ENCODE data around the gene KLHL36.
"Not testable (repeated sequence)": the region's sequence is repeated elsewhere in the genome, so short reads cannot be mapped to it uniquely, and the experiment has no call there.

KLHL36 gene

GRCh38 chr16:84680165-84680842, 32.0 kb downstream of the KLHL36 start:
- no peak overlapping the region for H3K4me3 ChIP-seq (ENCODE audit: low read length)
- no peak for TF ChIP-seq ZNF274 (IDR thresholded peaks at IDR 0.05; ENCODE audit: low read depth, low read length)

- TF ChIP-seq ZNF274 (IDR thresholded peaks at IDR 0.05; ENCODE audit: low read depth, low read length): no peak
- H3K4me3 ChIP-seq (ENCODE audit: low read length): no peak overlapping the region
Observed at GRCh38 chr16:84680843-84681629, 32.7 kb downstream of the KLHL36 start.

DNA sequence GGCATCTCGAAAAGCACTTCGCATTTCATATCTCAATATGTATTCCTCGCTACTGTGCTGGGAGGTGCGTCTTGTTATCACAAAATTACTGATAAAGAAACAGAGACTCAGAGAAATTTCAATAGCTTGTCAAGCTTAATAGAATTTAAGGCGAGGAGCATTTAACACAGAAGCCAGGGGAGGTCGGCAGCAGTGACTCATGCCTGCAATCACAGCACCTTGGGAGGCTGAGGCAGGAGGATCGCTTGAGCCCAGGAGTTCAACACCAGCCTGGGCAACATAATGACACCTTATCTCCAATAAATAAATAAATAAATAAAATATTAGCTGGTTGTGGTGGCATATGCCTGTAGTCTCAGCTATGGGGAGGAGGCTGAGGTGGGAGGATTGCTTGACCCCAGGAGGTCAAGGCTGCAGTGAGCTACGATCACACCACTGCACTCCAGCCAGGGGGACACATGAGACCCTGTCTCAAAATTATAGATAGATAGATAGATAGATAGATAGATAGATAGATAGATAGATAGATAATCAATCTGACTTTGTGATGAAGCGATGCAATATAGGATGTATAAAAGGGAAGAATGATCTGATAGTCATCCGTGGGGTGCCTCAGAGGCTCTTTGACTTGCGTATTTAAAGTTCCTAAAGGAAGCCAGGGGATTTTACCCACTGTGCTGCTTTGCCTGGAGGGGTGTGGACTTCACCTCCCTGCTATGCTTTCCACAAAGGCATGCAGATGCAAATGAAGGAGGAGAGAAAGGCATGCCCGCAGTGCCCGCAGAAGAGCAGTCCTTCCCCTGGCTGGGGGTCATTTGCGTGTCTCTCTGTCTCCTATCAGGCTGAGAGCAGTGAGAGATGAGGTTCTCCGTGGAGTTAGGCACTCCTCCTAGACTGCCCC, 35.6 kb downstream of the KLHL36 start:
- no peak for TF ChIP-seq ZNF274 (IDR thresholded peaks at IDR 0.05; ENCODE audit: low read depth, low read length)

GRCh38 chr16:84684592-84684965, 36.3 kb downstream of the KLHL36 start:
- TF ChIP-seq ZNF274 (IDR thresholded peaks at IDR 0.05; ENCODE audit: low read depth, low read length): no peak
- no peak overlapping the region for H3K4me3 ChIP-seq (ENCODE audit: low read length)

More for the DNA sequence above, 35.6 kb downstream of the KLHL36 start:
- no peak overlapping the region for H3K4me3 ChIP-seq (ENCODE audit: low read length)

GRCh38 chr16:84685210-84685609, 36.9 kb downstream of the KLHL36 start:
- H3K4me3 ChIP-seq (ENCODE audit: low read length): no peak overlapping the region
- TF ChIP-seq ZNF274 (IDR thresholded peaks at IDR 0.05; ENCODE audit: low read depth, low read length): no peak

DNA sequence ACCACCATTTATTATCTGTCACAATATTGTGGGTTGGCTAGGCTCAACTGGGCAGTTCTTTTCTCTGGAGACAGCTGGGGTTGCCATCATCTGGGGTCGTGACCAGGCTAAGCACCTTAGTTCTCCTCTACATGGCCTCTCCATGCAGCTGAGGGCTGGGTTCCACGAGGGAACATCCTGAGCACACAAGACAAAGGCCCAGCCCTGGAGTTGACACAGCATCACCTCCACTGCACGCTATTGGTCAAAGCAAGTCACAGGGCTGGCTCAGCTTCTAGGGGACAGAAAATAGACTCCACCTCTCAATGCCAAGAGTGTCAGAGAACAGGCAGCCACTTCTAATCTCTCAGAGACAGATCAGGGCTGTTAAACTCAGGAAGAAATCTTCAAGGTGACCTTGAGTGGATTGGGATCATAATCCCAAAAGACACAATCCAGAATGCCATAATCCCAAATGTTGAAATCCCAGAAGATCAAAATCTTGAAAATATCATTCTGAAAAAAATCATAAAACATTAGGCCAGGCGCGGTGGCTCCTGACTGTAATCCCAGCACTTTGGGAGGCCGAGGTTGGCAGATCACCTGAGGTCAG, 38.5 kb downstream of the KLHL36 start:
- TF ChIP-seq ZNF274 (IDR thresholded peaks at IDR 0.05; ENCODE audit: low read depth, low read length): no peak
- H3K4me3 ChIP-seq (ENCODE audit: low read length): no peak overlapping the region

DNA sequence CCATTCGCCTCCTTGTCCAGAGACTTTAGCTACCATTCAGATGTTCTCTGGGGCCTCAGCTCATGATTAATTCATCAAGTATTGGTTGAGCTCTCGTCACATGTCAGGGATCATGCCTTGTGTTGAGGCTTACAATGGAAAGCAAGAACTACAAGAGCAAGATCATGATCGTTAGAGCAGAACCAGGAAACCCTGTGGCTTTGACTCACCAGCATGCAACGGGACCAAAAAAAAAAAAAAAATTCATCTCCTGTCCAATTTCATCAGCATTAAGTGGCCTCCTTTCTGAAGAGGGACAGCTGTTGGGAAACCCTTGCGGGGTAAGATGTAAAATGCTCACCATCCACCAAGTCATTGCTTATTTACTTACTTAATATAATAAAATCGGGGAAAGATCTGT, 39.4 kb downstream of the KLHL36 start:
- no peak for TF ChIP-seq ZNF274 (IDR thresholded peaks at IDR 0.05; ENCODE audit: low read depth, low read length)
- no peak overlapping the region for H3K4me3 ChIP-seq (ENCODE audit: low read length)

GRCh38 chr16:84688163-84688562, 39.9 kb downstream of the KLHL36 start:
- H3K4me3 ChIP-seq (ENCODE audit: low read length): not testable (repeated sequence)

DNA sequence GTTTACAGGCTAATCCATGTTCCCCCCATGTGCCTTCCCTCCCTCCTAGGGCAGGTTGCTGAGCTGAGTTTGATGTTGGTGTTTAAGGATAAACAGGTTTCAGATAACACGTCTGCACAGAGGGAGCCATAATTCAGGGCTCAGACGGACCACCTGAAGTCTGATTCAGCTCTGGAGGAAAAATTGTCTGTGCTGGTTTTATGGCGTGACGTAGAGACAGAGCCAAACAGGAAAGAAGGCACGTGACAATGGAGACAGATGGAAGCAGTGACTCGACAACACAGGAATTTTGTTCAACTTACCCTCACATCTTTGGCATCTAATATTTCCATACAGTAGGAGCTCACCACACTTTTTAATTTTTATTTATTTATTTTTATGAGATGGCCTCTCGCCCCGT, 40.8 kb downstream of the KLHL36 start:
- TF ChIP-seq ZNF274 (IDR thresholded peaks at IDR 0.05; ENCODE audit: low read depth, low read length): no peak
- no peak overlapping the region for H3K4me3 ChIP-seq (ENCODE audit: low read length)

GRCh38 chr16:84690088-84690819, 41.9 kb downstream of the KLHL36 start:
- no peak for TF ChIP-seq ZNF274 (IDR thresholded peaks at IDR 0.05; ENCODE audit: low read depth, low read length)
- no peak overlapping the region for H3K4me3 ChIP-seq (ENCODE audit: low read length)

DNA sequence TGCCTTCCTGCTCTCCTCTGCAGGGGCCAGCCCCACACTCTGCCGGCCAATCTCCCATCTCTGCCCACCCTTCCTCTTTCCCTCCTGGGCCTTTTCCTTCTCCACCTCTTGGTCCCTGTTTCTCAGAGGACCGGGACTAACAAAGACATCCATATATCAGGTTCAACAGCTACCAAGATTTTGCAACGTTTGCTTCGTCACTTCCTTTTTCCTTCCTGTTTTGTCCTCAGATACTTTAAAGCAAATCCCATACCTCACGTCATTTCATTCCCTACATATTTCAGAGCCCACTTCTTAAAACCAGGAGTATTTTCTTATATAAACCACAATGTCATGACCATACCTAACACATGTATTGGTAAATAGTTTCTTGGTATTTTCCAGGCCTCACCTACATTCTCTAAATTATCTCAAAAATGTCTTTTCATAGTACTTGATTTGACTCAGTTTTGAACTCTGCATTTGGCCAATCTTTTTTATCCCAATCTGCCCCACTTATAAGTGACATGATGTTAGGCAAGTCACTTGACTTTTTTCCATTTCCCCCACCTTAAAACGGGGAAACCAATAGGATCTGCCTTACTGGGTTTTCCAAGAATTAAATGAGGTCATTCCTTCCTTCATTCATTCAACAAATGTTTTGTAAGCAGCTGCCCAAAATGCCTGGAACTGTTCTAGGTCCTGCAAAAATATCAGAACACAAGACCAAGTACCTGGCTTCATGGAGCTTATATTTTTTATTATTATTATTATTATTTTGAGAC, 44.3 kb downstream of the KLHL36 start:
- H3K4me3 ChIP-seq (ENCODE audit: low read length): no peak overlapping the region
- TF ChIP-seq ZNF274 (IDR thresholded peaks at IDR 0.05; ENCODE audit: low read depth, low read length): no peak

DNA sequence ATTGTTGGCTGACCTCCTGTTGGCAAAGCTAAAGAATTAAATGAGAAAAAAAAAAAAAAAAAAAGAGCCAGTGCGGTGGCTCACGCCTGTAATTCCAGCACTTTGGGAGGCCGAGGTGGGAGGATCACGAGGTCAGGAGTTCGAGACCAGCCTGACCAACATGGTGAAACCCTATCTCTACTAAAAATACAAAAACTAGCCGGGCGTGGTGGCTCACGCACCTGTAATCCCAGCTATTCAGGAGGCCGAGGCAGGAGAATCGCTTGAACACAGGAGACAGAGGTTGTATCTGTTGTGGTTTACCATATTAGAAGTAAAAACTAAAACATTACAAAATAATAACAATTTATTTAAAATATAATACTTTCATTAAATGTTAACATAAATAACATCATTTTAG, 45.6 kb downstream of the KLHL36 start:
- H3K4me3 ChIP-seq (ENCODE audit: low read length): not testable (repeated sequence)

- no peak overlapping the region for H3K4me3 ChIP-seq (ENCODE audit: low read length)
- no peak for TF ChIP-seq ZNF274 (IDR thresholded peaks at IDR 0.05; ENCODE audit: low read depth, low read length)
Observed at GRCh38 chr16:84694980-84695379, 46.7 kb downstream of the KLHL36 start.
